ENCODE results near the gene ADAMTS6.

ADAMTS6 gene

DNA sequence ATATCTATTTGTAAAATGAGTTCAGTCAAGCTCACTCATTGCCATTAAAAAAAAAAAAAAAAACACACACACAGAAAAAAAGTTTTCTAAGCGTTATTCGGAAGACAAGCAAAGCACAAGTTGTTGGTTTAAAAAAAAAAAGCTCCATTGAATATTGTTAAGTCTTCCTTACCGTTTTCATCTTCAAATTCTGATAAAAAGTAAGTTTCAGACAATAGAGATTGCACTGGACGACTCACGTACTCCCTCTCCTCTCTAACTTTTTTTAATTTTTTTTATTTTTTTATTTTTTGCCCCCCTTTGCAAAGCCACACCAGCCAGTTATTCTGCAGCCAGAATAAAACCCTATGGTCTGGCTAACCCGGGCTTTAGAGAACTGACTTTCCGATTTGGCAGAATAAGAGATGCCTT lies 544 bp downstream of the ADAMTS6 start:
- peak overlapping the region; percentile 74 for H3K27ac ChIP-seq

GRCh38 chr5:65480306-65480865 lies 1.3 kb downstream of the ADAMTS6 start:
- no peak overlapping the region for H3K27ac ChIP-seq
- no peak for TF ChIP-seq ZFX (IDR thresholded peaks at IDR 0.05; ENCODE audit: borderline replicate concordance)
- TF ChIP-seq CTCF (IDR thresholded peaks at IDR 0.05) = no peak

More for the DNA sequence above, 544 bp downstream of the ADAMTS6 start:
- TF ChIP-seq CTCF (IDR thresholded peaks at IDR 0.05) (no peak), ZFX (IDR thresholded peaks at IDR 0.05; ENCODE audit: borderline replicate concordance) (no peak)

GRCh38 chr5:65479527-65479926 lies 2.2 kb downstream of the ADAMTS6 start:
- no peak overlapping the region for H3K27ac ChIP-seq
- TF ChIP-seq ZFX (IDR thresholded peaks at IDR 0.05; ENCODE audit: borderline replicate concordance) (no peak), CTCF (IDR thresholded peaks at IDR 0.05) (no peak)

GRCh38 chr5:65478336-65478735 lies 3.4 kb downstream of the ADAMTS6 start:
- H3K27ac ChIP-seq = no peak overlapping the region
- TF ChIP-seq ZFX (IDR thresholded peaks at IDR 0.05; ENCODE audit: borderline replicate concordance) = no peak
- TF ChIP-seq CTCF (IDR thresholded peaks at IDR 0.05) = no peak

GRCh38 chr5:65475895-65476294 lies 5.8 kb downstream of the ADAMTS6 start:
- TF ChIP-seq CTCF (IDR thresholded peaks at IDR 0.05) (no peak), ZFX (IDR thresholded peaks at IDR 0.05; ENCODE audit: borderline replicate concordance) (no peak)

GRCh38 chr5:65475336-65475735 lies 6.4 kb downstream of the ADAMTS6 start:
- TF ChIP-seq CTCF (IDR thresholded peaks at IDR 0.05) (no peak), ZFX (IDR thresholded peaks at IDR 0.05; ENCODE audit: borderline replicate concordance) (no peak)
- H3K27ac ChIP-seq = no peak overlapping the region

More at GRCh38 chr5:65475895-65476294, 5.8 kb downstream of the ADAMTS6 start:
- no peak overlapping the region for H3K27ac ChIP-seq

DNA sequence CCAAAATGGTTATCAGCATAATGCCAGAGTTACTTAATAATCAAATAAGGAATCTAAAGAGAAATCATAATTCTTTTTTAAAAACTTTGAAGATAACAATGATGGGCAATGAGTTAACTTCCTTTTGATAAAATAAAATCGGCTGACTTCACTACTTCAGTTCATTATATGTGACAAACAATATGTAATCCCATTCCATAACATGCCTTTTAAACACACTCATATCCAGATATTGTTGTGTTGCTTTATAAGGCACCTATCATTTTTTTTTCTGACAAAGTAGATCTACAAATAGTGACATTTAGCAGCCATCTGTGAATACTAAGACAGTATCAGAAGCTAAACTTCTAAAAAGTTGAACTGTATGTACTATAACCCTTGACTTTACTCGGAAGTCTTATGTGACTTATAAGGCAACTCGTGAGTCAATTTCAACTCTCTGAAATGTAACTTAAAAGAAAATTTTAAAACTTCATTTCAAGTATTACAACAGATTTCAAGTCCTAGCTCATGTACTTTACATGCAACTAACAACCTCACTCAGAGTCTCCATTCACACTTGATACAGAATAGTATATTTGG lies 7.5 kb downstream of the ADAMTS6 start:
- no peak overlapping the region for H3K27ac ChIP-seq
- no peak for TF ChIP-seq ZFX (IDR thresholded peaks at IDR 0.05; ENCODE audit: borderline replicate concordance)
- no peak for TF ChIP-seq CTCF (IDR thresholded peaks at IDR 0.05)

All from 22Rv1 (cell line).